ENCODE results near the gene SFTPD.

- TF ChIP-seq, protein P1, sequence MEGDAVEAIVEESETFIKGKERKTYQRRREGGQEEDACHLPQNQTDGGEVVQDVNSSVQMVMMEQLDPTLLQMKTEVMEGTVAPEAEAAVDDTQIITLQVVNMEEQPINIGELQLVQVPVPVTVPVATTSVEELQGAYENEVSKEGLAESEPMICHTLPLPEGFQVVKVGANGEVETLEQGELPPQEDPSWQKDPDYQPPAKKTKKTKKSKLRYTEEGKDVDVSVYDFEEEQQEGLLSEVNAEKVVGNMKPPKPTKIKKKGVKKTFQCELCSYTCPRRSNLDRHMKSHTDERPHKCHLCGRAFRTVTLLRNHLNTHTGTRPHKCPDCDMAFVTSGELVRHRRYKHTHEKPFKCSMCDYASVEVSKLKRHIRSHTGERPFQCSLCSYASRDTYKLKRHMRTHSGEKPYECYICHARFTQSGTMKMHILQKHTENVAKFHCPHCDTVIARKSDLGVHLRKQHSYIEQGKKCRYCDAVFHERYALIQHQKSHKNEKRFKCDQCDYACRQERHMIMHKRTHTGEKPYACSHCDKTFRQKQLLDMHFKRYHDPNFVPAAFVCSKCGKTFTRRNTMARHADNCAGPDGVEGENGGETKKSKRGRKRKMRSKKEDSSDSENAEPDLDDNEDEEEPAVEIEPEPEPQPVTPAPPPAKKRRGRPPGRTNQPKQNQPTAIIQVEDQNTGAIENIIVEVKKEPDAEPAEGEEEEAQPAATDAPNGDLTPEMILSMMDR (conservative IDR thresholded peaks at IDR 0.05 in 1 of 2, IDR thresholded peaks at IDR 0.05 in 1 of 2; ENCODE audit: low read depth in 1 of 2, low read length in 2 of 2): no peak
- TF ChIP-seq EZH2 (IDR thresholded peaks at IDR 0.05; ENCODE audit: low read length, missing control alignments): no peak
These were observed 34.5 kb upstream of the SFTPD start for GRCh38 chr10:79983286-79983909.

Data from fibroblast of lung (primary cell).